HL-60 (cell line): ENCODE measurements around the gene DGKI.

Source experiments
- CTCF ChIP-seq: IDR thresholded peaks from one replicate; pipeline ENCODE4 v1.5.1; 2011; ENCODE audit warnings: low read length, control low read depth, inconsistent platforms; ENCODE audit not compliant: insufficient read depth
- POLR2AphosphoS5 ChIP-seq: IDR thresholded peaks from 2 replicates; pipeline ENCODE4 v1.6.1; 2012; ENCODE audit warnings: low read depth
- REST ChIP-seq: IDR thresholded peaks from 2 replicates; pipeline ENCODE4 v1.6.1; 2012; ENCODE audit warnings: low read depth; ENCODE audit not compliant: insufficient replicate concordance

- no peak for TF ChIP-seq REST
- no peak for TF ChIP-seq CTCF
- no peak for TF ChIP-seq POLR2AphosphoS5
These were observed 43.7 kb upstream of the DGKI start for GRCh38 chr7:137890449-137890921.
